Loucy (cell line): ENCODE results near the gene ITGB8.

Source experiments
- EZH2phosphoT487 ChIP-seq: fragments of 200-600 bp; IDR thresholded peaks from 2 replicates; pipeline ENCODE4 v1.6.1; 2018; ENCODE audit warnings: antibody characterized with exemption, mild to moderate bottlenecking, moderate library complexity, borderline replicate concordance
- TF ChIP-seq, protein P1 (sequence below): fragments of 200-600 bp; sonication (generic); conservative IDR thresholded peaks from 2 replicates; pipeline ENCODE4 v1.5.1; 2014; ENCODE audit warnings: mild to moderate bottlenecking, antibody characterized with exemption, low read length

GRCh38 chr7:20403331-20403730, 72.6 kb downstream of the ITGB8 start:
- TF ChIP-seq, protein P1, sequence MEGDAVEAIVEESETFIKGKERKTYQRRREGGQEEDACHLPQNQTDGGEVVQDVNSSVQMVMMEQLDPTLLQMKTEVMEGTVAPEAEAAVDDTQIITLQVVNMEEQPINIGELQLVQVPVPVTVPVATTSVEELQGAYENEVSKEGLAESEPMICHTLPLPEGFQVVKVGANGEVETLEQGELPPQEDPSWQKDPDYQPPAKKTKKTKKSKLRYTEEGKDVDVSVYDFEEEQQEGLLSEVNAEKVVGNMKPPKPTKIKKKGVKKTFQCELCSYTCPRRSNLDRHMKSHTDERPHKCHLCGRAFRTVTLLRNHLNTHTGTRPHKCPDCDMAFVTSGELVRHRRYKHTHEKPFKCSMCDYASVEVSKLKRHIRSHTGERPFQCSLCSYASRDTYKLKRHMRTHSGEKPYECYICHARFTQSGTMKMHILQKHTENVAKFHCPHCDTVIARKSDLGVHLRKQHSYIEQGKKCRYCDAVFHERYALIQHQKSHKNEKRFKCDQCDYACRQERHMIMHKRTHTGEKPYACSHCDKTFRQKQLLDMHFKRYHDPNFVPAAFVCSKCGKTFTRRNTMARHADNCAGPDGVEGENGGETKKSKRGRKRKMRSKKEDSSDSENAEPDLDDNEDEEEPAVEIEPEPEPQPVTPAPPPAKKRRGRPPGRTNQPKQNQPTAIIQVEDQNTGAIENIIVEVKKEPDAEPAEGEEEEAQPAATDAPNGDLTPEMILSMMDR, result no peak
- no peak for TF ChIP-seq EZH2phosphoT487
